OCI-LY1 (cell line): ENCODE results near the gene EEF1G.
A peak's percentile ranks its signal among the peaks of the same experiment; 100 is the strongest.

ENCODE experiments used
- H2AFZ ChIP-seq: fragments of 200-600 bp; sonication (generic), shearing (Covaris generic); 2 replicates; pipeline ENCODE4 v1.6.0; 2014; ENCODE audit warnings: antibody characterized with exemption, mild to moderate bottlenecking, low read length
- H3F3A ChIP-seq: fragments of 200-600 bp; sonication (generic), shearing (Covaris generic); 2 replicates; pipeline ENCODE4 v1.6.0; 2014; ENCODE audit warnings: mild to moderate bottlenecking, antibody characterized with exemption, low read length, moderate library complexity; ENCODE audit not compliant: insufficient read depth
- H3K27ac ChIP-seq: fragments of 200-600 bp; sonication (generic); 2 replicates; pipeline ENCODE4 v1.5.1; 2014; ENCODE audit warnings: low read length, mixed run types, mild to moderate bottlenecking, low read depth; ENCODE audit not compliant: poor library complexity, severe bottlenecking
- H3K27me3 ChIP-seq: fragments of 200-600 bp; sonication (generic); 2 replicates; pipeline ENCODE4 v1.6.0; 2014; ENCODE audit warnings: antibody characterized with exemption, mild to moderate bottlenecking, low read length, moderate library complexity; ENCODE audit not compliant: insufficient read depth
- H3K36me3 ChIP-seq: fragments of 200-600 bp; sonication (generic); 2 replicates; pipeline ENCODE4 v1.6.1; 2014; ENCODE audit warnings: mild to moderate bottlenecking, antibody characterized with exemption, low read length, moderate library complexity, mixed read lengths; ENCODE audit not compliant: insufficient read depth
- H3K4me1 ChIP-seq: fragments of 200-600 bp; sonication (generic); 2 replicates; pipeline ENCODE4 v1.5.1; 2014; ENCODE audit warnings: mild to moderate bottlenecking, low read length, moderate library complexity; ENCODE audit not compliant: insufficient read depth, severe bottlenecking
- H3K4me2 ChIP-seq: fragments of 200-600 bp; sonication (generic), shearing (Covaris generic); 2 replicates; pipeline ENCODE4 v1.6.1; 2014; ENCODE audit warnings: low read length
- H3K4me3 ChIP-seq: fragments of 200-600 bp; sonication (generic); 2 replicates; pipeline ENCODE4 v1.5.1; 2014; ENCODE audit warnings: low read length, low read depth, mild to moderate bottlenecking, mixed read lengths; ENCODE audit not compliant: poor library complexity, severe bottlenecking
- H3K79me2 ChIP-seq: fragments of 200-600 bp; shearing (Covaris generic); 2 replicates; pipeline ENCODE4 v1.6.1; 2016; ENCODE audit warnings: mixed run types, low read length, mixed read lengths; ENCODE audit not compliant: insufficient read depth
- H3K9ac ChIP-seq: fragments of 200-600 bp; sonication (generic), shearing (Covaris generic); 2 replicates; pipeline ENCODE4 v1.6.1; 2014; ENCODE audit warnings: mild to moderate bottlenecking, low read length, mixed read lengths
- H3K9me2 ChIP-seq: fragments of 200-600 bp; sonication (generic), shearing (Covaris generic); 2 replicates; pipeline ENCODE4 v1.6.1; 2014; ENCODE audit warnings: low read depth, mild to moderate bottlenecking, low read length, mixed read lengths
- H3K9me3 ChIP-seq: fragments of 200-600 bp; shearing (Covaris generic); 2 replicates; pipeline ENCODE4 v1.6.1; 2014; ENCODE audit warnings: low read length, mixed read lengths
- H4K20me1 ChIP-seq: fragments of 200-600 bp; sonication (generic), shearing (Covaris generic); 2 replicates; pipeline ENCODE4 v1.6.0; 2016; ENCODE audit warnings: mild to moderate bottlenecking, low read length; ENCODE audit not compliant: insufficient read depth
- CTCF ChIP-seq: fragments of 200-600 bp; sonication (generic), shearing (Covaris generic); IDR thresholded peaks from 2 replicates; pipeline ENCODE4 v1.5.1; 2017; ENCODE audit warnings: mild to moderate bottlenecking, antibody characterized with exemption, low read length, moderate library complexity, mixed read lengths
- EZH2 ChIP-seq: fragments of 200-600 bp; sonication (generic), shearing (Covaris generic); IDR thresholded peaks from 2 replicates; pipeline ENCODE4 v1.8.0; 2017; ENCODE audit warnings: borderline replicate concordance, mixed run types, mild to moderate bottlenecking, antibody characterized with exemption, low read length, moderate library complexity, mixed read lengths

Gene EEF1G

DNA sequence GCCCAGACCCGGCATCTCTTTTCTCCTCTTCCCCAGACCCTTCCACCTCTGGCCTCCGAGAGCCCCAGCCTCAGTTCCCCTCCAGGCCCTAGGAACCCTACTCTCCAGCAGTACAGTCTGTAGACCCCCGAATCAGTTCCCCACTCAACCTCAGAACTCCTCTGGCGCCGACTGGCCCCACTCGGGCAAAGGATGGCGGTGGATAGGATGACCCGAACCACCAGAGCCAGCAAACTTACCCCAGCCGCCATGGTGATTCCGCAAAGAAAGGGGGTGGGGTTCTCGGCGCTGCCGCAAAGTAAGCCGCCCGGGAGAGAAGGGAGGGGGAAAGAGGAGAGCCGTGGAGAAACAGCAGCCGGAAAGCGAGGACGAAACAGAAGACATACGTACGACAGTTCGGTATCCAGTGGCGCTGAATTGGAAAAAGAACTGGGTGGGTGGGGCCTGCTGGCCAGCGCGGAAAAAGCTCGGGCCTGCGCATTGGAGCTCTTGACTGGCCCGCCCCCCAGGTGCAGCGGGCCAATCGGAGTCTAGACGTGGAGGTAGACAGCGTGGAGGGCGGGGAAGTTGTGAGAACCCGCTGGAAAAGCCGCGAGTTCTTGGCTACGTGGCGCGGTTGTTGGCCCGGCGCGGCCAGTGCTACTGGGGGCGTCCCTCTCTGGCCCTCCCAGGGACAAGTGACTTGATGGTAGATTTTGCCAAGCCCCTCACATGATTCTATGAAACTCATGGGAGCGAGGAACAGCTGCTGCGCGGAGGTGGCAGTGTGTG lies at the start of gene EEF1G:
EEF1G (minus strand) TSS at position 300 of the 771 bp plus-strand sequence; CDS start at position 251, 49 bp downstream.
- TF ChIP-seq EZH2 (no peak), CTCF (no peak)
- Histone ChIP-seq H3K9me3 (no peaks in the 10 kb centered on the region), H4K20me1 (no peaks in the 10 kb centered on the region), H3K9ac (peak within 1 kb of the TSS; percentile 81), H3K79me2 (peaks cover 21% of the 10 kb centered on the region), H2AFZ (no peak within 1 kb of the TSS), H3K4me1 (peaks cover 28% of the 10 kb centered on the region), H3K4me3 (peak within 1 kb of the TSS; percentile 77), H3K9me2 (no peaks in the 10 kb centered on the region), H3F3A (no peaks in the 10 kb centered on the region), H3K36me3 (peaks cover 74% of the 10 kb centered on the region), H3K4me2 (peak within 1 kb of the TSS; percentile 93), H3K27me3 (no peaks in the 10 kb centered on the region), H3K27ac (peak within 1 kb of the TSS; percentile 61)

GRCh38 chr11:62622476-62623089 lies 48.9 kb upstream of the EEF1G start:
- Histone ChIP-seq H4K20me1 (no peaks in the 10 kb centered on the region), H3K4me1 (peaks cover 14% of the 10 kb centered on the region), H3K9me2 (no peaks in the 10 kb centered on the region), H3K4me2 (peak overlapping the region; percentile 33), H3K9ac (peak overlapping the region; percentile 17; the same call in 1 of the 2 replicates), H3K9me3 (no peaks in the 10 kb centered on the region), H3K4me3 (peak overlapping the region; percentile 96), H3F3A (peaks cover 7% of the 10 kb centered on the region; the same call in 1 of the 2 replicates), H3K79me2 (peaks cover 8% of the 10 kb centered on the region), H3K27ac (peak overlapping the region; percentile 80), H2AFZ (no peak overlapping the region), H3K27me3 (no peaks in the 10 kb centered on the region), H3K36me3 (peaks cover 36% of the 10 kb centered on the region)
- TF ChIP-seq EZH2 (no peak), CTCF (no peak)

GRCh38 chr11:62621567-62622470 lies 48.1 kb upstream of the EEF1G start, which contains the start of gene B3GAT3:
TSS of gene B3GAT3 (minus strand) at chr11:62621986. CDS start at chr11:62621947, 39 bp downstream.
- Histone ChIP-seq H3K4me3 (peak within 1 kb of the TSS; percentile 96), H3K4me1 (peaks cover 14% of the 10 kb centered on the region), H3K4me2 (peak within 1 kb of the TSS; percentile 92), H3K36me3 (peaks cover 35% of the 10 kb centered on the region), H3K9ac (peak within 1 kb of the TSS; percentile 99), H3K9me3 (no peaks in the 10 kb centered on the region), H2AFZ (no peak within 1 kb of the TSS), H3K27ac (peak within 1 kb of the TSS; percentile 81), H3K27me3 (no peaks in the 10 kb centered on the region), H3F3A (peaks cover 7% of the 10 kb centered on the region; the same call in 1 of the 2 replicates), H4K20me1 (no peaks in the 10 kb centered on the region), H3K9me2 (no peaks in the 10 kb centered on the region), H3K79me2 (peaks cover 8% of the 10 kb centered on the region)
- no peak for TF ChIP-seq EZH2
